HG03280 (cell line): ENCODE results near the gene PCDHB6.
"Not testable (repeated sequence)": the region's sequence is repeated elsewhere in the genome, so short reads cannot be mapped to it uniquely, and the experiment has no call there.

ENCODE experiments used
- ATAC-seq: cut with Tn5 transposase; IDR thresholded peaks from one replicate; pipeline ENCODE4 v1.9.1; 2021; ENCODE audit warnings: mild to moderate bottlenecking, moderate library complexity; ENCODE audit not compliant: unreplicated experiment

The PCDHB6 gene

DNA sequence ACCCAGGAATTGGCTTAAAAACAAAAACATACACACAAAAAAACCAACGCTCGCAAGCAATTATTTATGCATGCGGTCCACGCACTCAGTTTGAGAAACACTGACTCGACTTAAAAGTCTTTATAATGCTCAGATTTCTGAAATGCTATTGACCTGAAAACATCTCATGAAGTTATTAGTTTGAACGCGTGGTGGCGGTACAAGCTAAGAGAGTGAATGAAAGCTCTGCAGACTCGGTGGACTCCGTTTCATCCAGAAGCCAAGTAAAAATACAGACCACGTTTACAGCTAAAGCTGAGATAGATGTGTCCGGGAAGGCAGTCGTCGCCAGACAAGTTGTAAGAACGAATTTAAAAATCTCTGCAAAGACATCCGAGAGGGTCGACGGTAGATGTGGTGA, at the start of gene PCDHB6:
Gene PCDHB6 (plus strand): TSS at position 246 of the 400 bp plus-strand sequence. CDS start 201 bp downstream, outside the sequence.
- ATAC-seq, result no peak

DNA sequence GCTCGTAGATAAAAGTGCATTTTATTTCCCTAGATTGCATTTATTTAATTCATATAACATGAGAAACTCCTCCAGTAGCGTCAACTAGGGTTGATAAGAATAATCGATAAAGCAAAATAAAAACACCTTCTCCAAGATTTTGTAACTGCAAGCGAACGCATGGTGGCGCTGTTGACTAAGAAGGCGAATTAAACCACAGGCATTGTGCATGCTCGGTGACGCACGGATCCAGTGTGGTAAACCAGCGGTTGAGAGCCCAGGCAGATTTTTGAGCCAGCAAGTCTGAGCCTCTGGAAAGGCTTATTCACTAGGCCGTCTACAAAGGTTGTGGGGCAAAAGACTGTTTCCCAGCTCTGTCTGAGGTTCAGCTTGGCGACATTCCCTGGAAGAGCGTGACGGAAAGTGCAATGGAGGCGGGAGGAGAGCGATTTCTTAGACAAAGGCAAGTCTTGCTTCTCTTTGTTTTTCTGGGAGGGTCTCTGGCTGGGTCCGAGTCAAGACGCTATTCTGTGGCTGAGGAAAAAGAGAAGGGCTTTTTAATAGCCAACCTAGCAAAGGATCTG, 49.5 kb upstream of the PCDHB6 start, which contains the start of gene PCDHB3:
Gene PCDHB3 (plus strand): TSS at position 231 of the 563 bp plus-strand sequence. CDS start 177 bp downstream, at position 408.
- ATAC-seq, result no peak

DNA sequence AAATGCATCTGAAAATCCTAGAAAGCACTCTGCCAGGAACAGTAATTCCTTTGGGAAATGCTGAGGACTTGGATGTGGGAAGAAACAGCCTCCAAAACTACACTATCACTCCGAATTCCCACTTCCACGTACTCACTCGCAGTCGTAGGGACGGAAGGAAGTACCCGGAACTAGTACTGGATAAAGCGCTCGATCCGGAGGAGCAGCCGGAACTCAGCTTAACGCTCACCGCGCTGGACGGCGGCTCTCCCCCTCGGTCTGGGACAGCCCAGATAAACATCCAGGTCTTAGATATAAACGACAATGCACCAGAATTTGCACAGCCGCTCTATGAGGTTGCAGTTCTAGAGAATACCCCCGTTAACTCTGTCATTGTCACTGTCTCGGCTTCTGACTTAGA, 48.8 kb upstream of the PCDHB6 start:
- ATAC-seq, result no peak

DNA sequence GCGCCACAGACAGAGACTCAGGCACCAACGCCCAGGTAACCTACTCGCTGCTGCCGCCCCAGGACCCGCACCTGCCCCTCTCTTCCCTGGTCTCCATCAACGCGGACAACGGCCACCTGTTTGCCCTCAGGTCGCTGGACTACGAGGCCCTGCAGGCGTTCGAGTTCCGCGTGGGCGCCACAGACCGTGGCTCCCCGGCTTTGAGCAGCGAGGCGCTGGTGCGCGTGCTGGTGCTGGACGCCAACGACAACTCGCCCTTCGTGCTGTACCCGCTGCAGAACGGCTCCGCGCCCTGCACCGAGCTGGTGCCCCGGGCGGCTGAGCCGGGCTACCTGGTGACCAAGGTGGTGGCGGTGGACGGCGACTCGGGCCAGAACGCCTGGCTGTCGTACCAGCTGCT, 47.8 kb upstream of the PCDHB6 start:
- ATAC-seq, result not testable (repeated sequence)

DNA sequence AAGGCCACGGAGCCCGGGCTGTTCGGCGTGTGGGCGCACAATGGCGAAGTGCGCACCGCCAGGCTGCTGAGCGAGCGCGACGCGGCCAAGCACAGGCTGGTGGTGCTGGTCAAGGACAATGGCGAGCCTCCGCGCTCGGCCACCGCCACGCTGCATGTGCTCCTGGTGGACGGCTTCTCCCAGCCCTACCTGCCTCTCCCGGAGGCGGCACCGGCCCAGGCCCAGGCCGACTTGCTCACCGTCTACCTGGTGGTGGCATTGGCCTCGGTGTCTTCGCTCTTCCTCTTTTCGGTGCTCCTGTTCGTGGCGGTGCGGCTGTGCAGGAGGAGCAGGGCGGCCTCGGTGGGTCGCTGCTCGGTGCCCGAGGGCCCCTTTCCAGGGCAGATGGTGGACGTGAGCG, 47.4 kb upstream of the PCDHB6 start:
- ATAC-seq, result not testable (repeated sequence)

DNA sequence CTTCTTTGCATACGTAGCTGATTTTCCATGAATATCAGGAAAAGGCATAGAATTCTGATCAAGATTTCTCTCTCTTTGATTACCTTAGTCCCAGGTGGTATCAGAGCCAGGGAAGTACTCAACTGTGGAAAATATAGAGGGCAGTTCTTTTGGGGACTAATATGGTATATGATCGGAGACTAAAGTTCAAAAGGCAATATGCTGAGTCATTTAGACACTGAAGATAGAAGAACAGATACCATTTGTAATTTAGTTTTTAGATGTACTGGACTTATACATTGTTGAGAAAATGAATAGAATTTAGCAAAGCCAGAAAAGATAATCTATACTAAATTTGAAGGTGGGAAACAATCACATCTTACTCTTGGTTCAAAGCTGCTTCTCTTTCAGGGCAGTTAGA, 44.5 kb upstream of the PCDHB6 start:
- no peak for ATAC-seq

DNA sequence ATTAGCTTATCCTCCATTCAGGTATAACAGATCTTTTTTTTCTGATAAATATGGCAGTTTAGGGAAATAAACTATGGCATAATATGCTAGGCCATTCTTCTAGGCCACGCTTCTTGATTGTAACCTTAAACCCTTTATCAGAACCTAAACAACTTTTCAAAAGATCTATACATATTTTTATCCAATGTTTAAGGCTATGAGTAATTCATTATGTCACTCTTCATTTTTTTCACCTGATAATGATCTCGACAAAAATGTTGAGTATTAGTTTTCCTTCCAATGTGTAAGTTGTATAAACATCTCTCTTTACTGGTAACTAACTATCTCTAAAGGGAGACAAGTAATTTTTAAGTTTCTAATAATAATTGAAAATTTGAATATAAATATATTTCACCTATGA, 30.6 kb upstream of the PCDHB6 start:
- no peak for ATAC-seq

DNA sequence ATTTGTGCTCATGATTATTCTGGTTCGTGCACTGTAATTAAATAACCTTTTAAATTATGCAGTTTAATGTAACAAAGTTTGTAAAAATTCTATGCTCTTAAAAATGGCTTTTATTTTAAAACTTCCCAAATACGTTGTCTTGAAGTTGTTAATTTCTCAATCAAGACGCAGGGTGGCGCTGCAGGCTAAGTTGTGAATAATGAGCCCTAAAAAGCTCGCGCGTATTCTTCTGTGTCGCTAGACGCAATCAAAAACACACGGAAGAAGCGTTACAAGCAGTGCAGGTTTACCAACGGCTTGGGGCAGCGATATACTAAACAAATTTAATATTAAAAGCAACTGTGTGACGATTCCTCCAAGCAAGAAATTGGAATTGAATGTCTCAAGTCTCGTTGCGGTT, 28.3 kb upstream of the PCDHB6 start, which contains the start of gene PCDHB4:
Gene PCDHB4 (plus strand): TSS at position 256 of the 400 bp plus-strand sequence. CDS start 181 bp downstream, outside the sequence.
- ATAC-seq, result no peak

DNA sequence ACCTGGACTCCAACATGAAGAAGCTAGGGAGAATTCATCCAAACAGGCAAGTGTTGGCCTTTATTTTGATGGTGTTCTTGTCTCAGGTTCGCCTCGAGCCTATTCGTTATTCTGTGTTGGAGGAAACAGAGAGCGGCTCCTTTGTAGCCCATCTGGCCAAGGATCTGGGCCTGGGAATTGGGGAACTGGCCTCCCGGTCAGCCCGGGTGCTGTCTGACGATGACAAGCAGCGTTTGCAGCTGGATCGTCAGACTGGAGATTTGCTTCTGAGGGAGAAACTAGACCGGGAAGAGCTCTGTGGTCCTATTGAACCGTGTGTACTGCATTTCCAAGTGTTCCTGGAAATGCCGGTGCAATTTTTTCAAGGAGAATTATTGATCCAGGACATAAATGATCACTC, 27.9 kb upstream of the PCDHB6 start:
- no peak for ATAC-seq

DNA sequence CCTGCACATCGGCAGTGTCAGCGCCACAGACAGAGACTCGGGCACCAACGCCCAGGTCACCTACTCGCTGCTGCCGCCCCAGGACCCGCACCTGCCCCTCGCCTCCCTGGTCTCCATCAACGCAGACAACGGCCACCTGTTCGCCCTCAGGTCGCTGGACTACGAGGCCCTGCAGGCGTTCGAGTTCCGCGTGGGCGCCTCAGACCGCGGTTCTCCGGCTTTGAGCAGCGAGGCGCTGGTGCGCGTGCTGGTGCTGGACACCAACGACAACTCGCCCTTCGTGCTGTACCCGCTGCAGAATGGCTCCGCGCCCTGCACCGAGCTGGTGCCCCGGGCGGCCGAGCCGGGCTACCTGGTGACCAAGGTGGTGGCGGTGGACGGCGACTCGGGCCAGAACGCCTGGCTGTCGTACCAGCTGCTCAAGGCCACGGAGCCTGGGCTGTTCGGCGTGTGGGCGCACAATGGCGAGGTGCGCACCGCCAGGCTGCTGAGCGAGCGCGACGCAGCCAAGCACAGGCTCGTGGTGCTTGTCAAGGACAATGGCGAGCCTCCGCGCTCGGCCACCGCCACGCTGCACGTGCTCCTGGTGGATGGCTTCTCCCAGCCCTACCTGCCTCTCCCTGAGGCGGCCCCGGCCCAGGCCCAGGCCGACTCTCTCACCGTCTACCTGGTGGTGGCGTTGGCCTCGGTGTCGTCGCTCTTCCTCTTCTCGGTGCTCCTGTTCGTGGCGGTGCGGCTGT, 26.3 kb upstream of the PCDHB6 start:
- not testable (repeated sequence) for ATAC-seq

DNA sequence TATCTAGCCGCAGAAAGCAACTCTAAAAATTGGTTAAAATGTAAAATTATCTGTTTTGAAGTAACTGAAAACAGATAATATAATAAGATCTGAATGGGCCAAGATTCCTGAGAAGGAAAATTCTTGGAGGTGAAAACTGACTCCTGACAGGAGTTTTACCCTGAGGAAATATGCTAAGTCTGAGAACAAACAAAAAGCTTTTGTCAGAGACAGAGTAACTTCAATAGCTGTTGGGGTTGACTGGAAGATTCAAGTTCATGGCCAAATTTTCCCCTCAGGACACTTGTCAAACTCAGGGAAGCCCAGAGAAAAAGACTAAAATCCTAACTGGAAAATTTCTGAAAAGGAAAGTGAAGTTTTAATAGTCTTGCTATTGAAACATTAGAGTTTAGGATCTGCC, 22.6 kb upstream of the PCDHB6 start:
- no peak for ATAC-seq

DNA sequence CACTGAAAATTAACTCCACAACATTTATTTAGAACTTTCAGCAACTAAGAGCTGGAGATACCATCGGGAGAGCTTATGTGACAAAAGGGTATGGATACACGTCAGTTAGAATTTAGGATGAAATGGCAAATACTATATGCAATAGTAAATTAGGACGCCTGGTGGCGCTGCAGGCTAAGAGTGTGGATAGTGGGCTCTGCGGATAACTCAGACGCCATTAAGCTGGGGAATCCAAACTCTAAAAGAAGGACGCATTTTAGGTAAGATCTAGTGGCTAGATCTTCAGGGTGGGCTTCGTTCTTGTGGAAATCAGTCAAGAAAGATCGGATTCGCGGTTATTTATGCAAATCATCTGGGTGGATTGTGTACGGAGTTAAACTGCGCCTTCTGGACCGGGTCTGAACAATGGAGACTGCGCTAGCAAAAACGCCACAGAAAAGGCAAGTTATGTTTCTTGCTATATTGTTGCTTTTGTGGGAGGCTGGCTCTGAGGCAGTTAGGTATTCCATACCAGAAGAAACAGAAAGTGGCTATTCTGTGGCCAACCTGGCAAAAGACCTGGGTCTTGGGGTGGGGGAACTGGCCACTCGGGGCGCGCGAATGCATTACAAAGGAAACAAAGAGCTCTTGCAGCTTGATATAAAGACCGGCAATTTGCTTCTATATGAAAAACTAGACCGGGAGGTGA, 14.7 kb upstream of the PCDHB6 start, which contains the start of gene PCDHB5:
Gene PCDHB5 (plus strand): TSS at position 177 of the 688 bp plus-strand sequence. CDS start 229 bp downstream, at position 406.
- ATAC-seq, result no peak

DNA sequence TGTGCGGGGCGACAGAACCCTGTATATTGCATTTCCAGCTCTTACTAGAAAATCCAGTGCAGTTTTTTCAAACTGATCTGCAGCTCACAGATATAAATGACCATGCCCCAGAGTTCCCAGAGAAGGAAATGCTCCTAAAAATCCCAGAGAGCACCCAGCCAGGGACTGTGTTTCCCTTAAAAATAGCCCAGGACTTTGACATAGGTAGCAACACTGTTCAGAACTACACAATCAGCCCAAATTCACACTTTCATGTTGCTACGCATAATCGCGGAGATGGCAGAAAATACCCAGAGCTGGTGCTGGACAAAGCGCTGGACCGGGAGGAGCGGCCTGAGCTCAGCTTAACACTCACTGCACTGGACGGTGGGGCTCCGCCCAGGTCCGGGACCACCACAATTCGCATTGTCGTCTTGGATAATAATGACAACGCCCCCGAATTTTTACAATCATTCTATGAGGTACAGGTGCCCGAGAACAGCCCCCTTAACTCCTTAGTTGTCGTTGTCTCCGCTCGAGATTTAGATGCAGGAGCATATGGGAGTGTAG, 14.1 kb upstream of the PCDHB6 start:
- no peak for ATAC-seq

DNA sequence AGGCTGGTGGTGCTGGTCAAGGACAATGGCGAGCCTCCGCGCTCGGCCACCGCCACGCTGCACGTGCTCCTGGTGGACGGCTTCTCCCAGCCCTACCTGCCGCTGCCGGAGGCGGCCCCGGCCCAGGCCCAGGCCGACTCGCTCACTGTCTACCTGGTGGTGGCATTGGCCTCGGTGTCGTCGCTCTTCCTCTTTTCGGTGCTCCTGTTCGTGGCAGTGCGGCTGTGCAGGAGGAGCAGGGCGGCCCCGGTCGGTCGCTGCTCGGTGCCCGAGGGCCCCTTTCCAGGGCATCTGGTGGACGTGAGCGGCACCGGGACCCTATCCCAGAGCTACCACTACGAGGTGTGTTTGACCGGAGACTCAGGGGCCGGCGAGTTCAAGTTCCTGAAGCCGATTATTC, 12.5 kb upstream of the PCDHB6 start:
- ATAC-seq, result not testable (repeated sequence)

DNA sequence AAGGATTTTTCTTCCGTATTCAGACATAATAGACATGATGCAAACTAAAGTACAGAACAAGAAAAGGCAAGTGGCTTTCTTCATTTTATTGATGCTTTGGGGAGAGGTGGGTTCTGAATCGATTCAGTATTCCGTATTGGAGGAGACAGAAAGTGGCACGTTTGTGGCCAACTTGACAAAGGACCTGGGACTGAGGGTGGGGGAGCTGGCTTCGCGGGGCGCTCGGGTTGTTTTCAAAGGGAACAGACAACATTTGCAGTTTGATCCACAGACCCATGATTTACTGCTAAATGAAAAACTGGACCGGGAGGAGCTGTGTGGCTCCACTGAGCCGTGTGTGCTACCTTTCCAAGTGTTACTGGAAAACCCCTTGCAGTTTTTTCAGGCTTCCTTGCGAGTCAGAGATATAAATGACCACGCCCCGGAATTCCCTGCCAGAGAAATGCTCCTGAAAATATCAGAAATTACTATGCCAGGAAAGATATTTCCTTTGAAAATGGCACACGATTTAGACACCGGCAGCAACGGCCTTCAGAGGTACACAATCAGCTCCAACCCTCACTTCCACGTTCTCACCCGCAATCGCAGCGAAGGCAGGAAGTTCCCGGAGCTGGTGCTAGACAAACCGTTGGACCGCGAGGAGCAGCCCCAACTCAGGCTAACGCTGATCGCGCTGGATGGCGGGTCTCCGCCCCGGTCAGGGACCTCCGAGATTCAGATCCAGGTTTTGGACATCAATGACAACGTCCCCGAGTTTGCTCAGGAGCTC, 551 bp downstream of the PCDHB6 start:
- no peak for ATAC-seq

DNA sequence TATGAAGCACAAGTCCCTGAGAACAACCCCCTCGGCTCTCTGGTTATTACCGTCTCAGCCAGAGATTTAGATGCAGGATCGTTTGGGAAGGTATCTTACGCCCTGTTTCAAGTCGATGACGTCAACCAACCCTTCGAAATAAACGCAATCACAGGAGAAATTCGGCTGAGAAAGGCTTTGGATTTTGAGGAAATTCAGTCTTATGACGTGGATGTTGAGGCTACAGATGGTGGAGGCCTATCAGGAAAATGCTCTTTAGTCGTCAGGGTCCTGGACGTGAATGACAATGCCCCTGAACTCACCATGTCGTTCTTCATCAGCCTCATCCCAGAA, 1.1 kb downstream of the PCDHB6 start:
- ATAC-seq, result no peak

DNA sequence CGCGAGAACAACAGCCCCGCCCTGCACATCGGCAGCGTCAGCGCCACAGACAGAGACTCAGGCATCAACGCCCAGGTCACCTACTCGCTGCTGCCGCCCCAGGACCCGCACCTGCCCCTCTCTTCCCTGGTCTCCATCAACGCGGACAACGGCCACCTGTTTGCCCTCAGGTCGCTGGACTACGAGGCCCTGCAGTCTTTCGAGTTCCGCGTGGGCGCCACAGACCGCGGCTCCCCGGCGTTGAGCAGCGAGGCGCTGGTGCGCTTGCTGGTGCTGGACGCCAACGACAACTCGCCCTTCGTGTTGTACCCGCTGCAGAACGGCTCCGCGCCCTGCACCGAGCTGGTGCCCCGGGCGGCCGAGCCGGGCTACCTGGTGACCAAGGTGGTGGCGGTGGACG, 1.8 kb downstream of the PCDHB6 start:
- ATAC-seq, result not testable (repeated sequence)

DNA sequence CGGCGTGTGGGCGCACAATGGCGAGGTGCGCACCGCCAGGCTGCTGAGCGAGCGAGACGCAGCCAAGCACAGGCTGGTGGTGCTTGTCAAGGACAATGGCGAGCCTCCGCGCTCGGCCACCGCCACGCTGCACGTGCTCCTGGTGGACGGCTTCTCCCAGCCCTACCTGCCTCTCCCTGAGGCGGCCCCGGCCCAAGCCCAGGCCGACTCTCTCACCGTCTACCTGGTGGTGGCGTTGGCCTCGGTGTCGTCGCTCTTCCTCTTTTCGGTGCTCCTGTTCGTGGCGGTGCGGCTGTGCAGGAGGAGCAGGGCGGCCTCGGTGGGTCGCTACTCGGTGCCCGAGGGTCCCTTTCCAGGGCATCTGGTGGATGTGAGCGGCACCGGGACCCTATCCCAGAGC, 2.2 kb downstream of the PCDHB6 start:
- not testable (repeated sequence) for ATAC-seq

DNA sequence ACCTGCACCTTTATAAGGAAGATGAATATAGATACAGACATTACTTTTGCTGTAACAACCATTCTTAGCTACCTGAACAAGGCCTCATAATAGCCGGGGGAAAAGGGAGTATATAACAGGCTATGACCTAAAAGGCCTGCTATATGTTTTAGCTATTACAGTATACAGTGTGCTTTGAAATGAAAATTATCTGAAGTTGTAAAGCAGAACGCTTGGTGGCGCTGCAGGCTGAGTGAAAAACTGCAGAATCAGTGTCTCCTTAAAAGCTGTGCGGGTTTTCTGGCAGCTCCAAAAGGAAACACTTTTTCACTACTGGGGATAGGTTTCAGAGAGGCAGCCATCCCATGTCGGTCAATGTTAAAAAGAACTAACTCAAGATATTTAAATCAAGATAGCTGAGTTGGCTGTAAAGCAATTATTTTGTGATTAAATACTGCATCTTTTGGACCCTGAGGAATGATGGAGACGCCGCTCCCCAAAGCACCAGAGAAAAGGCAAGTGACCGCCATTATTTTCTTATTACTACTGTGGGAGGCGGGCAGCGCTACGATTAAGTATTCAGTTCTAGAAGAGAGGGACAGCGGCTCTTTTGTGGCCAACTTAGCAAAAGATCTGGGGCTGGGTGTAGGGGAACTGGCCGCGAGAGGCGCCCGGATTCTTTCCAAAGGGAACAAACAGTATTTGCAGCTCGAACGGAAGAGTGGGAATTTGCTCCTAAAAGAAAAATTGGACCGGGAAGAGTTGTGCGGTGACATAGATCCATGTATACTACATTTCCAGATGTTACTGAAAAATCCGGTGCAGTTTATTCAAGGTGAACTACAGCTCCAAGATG, 5.9 kb downstream of the PCDHB6 start:
- no peak for ATAC-seq

DNA sequence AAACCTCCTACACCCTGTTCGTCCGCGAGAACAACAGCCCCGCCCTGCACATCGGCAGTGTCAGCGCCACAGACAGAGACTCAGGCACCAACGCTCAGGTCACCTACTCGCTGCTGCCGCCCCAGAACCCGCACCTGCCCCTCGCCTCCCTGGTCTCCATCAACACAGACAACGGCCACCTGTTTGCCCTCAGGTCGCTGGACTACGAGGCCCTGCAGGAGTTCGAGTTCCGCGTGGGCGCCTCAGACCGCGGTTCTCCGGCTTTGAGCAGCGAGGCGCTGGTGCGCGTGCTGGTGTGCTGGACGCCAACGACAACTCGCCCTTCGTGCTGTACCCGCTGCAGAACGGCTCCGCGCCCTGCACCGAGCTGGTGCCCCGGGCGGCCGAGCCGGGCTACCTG, 7.5 kb downstream of the PCDHB6 start:
- ATAC-seq, result not testable (repeated sequence)
